ENCODE data around the gene DGCR6. TPM values are rescaled to one million over a fixed set of nuclear protein-coding genes. Genes with fewer than 3 reads are reported as not detected.
"Not testable (repeated sequence)": the region's sequence is repeated elsewhere in the genome, so short reads cannot be mapped to it uniquely, and the experiment has no call there.

The DGCR6 gene
- 10 to 100 TPM; 34.3 to 94.2 (median 79.4) TPM for polyA plus RNA-seq (ENCODE audit: insufficient read length in 10 of 10)
- long read RNA-seq, donor 1, transcript DGCR6-201 (5 exons, 1,214 nt), result major isoform, 107 of 162 reads
- long read RNA-seq, donor 1, transcript DGCR6-208 (2 exons, 1,837 nt), result minor isoform, 28 of 162 reads
- long read RNA-seq, donor 1, partial matches to known transcripts, result 13 of 162 reads
- long read RNA-seq, donor 1, other reads (novel, unspliced or antisense), result 13 of 162 reads
- long read RNA-seq, donor 2, transcript DGCR6-201 (5 exons, 1,214 nt), result major isoform, 99 of 139 reads
- long read RNA-seq, donor 2, transcript DGCR6-208 (2 exons, 1,837 nt), result minor isoform, 12 of 139 reads
- long read RNA-seq, donor 2, partial matches to known transcripts, result 16 of 139 reads
- long read RNA-seq, donor 2, other reads (novel, unspliced or antisense), result 9 of 139 reads
- long read RNA-seq, donor 3, result 0 reads
- long read RNA-seq, donor 4, transcript DGCR6-208 (2 exons, 1,837 nt), result minor isoform, 13 of 86 reads
- long read RNA-seq, donor 4, transcript DGCR6-201 (5 exons, 1,214 nt), result major isoform, 67 of 86 reads
- long read RNA-seq, donor 4, partial matches to known transcripts, result 6 of 86 reads
- long read RNA-seq, donor 4, other reads (novel, unspliced or antisense), result 0 of 86 reads
- long read RNA-seq, donor 5, transcript DGCR6-201 (5 exons, 1,214 nt), result major isoform, 49 of 90 reads
- long read RNA-seq, donor 5, transcript DGCR6-208 (2 exons, 1,837 nt), result minor isoform, 6 of 90 reads
- long read RNA-seq, donor 5, partial matches to known transcripts, result 33 of 90 reads
- long read RNA-seq, donor 5, other reads (novel, unspliced or antisense), result 0 of 90 reads
- long read RNA-seq, donor 6, transcript DGCR6-201 (5 exons, 1,214 nt), result major isoform, 99 of 136 reads
- long read RNA-seq, donor 6, transcript DGCR6-208 (2 exons, 1,837 nt), result minor isoform, 8 of 136 reads
- long read RNA-seq, donor 6, transcript DGCR6-203 (6 exons, 1,199 nt), result minor isoform, 8 of 136 reads
- long read RNA-seq, donor 6, partial matches to known transcripts, result 12 of 136 reads
- long read RNA-seq, donor 6, other reads (novel, unspliced or antisense), result 9 of 136 reads
- long read RNA-seq, donor 7, transcript DGCR6-201 (5 exons, 1,214 nt), result major isoform, 76 of 114 reads
- long read RNA-seq, donor 7, transcript DGCR6-208 (2 exons, 1,837 nt), result minor isoform, 9 of 114 reads
- long read RNA-seq, donor 7, transcript DGCR6-203 (6 exons, 1,199 nt), result minor isoform, 5 of 114 reads
- long read RNA-seq, donor 7, partial matches to known transcripts, result 18 of 114 reads
- long read RNA-seq, donor 7, other reads (novel, unspliced or antisense), result 6 of 114 reads
- long read RNA-seq, donor 8, transcript DGCR6-201 (5 exons, 1,214 nt), result major isoform, 40 of 68 reads
- long read RNA-seq, donor 8, transcript DGCR6-208 (2 exons, 1,837 nt), result minor isoform, 6 of 68 reads
- long read RNA-seq, donor 8, partial matches to known transcripts, result 21 of 68 reads
- long read RNA-seq, donor 8, other reads (novel, unspliced or antisense), result 0 of 68 reads
- long read RNA-seq, donor 9, transcript DGCR6-201 (5 exons, 1,214 nt), result major isoform, 6 of 11 reads
- long read RNA-seq, donor 9, partial matches to known transcripts, result 0 of 11 reads
- long read RNA-seq, donor 9, other reads (novel, unspliced or antisense), result 0 of 11 reads

- DNase-seq, result no peak
Observed at GRCh38 chr22:18905540-18906409, at the start of gene DGCR6. TSS of gene DGCR6 (plus strand) at chr22:18906320. CDS start at chr22:18906375, 55 bp downstream.

GRCh38 chr22:18859314-18859713 lies 46.8 kb upstream of the DGCR6 start:
- not testable (repeated sequence) for DNase-seq

DNA sequence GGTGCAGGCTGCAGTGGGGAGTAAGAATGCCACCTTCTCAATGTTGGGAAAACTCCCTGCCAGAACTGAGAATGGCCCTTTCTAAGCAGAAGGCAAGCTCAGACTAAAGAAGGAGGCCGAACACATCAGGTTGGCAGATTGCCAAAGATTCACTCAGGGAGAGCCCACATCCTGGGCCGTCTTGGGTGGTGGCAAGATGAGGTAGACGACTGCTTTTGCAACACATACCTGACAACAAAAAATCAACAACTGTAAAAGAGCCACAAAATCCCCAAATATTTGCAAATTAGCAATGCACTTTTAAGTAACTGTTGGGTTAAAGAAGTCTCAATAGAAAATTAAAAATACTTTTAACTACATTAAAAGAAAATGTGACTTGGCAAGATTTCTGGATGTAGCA lies 24.9 kb upstream of the DGCR6 start:
- not testable (repeated sequence) for DNase-seq

DNA sequence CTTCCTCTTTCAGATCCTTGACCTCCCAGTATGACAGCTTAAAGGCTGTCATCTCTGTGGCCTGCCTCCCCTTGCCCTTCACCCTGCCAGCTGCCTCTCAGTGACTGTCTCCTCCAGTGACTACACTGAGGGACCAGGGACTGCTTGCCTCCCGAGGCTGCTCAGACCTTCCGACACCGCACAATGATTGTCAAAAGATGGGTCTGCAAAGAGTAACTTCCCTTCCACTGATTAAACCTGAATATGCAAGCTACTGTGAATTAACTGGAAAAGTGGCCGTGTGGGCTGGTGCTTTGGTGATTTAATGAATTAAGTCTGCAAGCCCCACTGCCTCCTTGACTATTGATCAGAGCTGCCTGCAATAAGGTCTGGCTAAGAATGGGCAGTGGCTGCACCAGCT lies 21.7 kb upstream of the DGCR6 start:
- not testable (repeated sequence) for DNase-seq

- DNase-seq, result no peak
Observed at GRCh38 chr22:18888115-18888514, 18.0 kb upstream of the DGCR6 start.

GRCh38 chr22:18890510-18891192 lies 15.5 kb upstream of the DGCR6 start:
- DNase-seq, result not testable (repeated sequence)

DNA sequence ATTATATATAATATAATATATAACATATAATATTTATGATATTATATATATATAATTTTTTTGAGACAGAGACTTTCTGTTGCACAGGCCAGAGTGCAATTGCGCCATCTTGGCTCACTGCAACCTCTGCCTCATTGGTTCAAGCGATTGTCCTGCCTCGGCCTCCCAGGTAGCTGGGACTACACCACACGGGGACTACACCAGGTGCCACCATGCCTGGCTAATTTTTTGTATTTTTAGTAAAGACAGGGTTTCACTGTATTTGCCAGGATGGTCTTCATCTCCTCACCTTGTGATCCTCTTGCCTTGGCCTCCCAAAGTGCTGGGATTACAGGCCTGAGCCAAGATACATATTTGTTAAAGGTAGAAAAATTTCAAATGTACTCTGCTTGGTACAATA lies 12.3 kb upstream of the DGCR6 start:
- DNase-seq, result not testable (repeated sequence)

GRCh38 chr22:18896037-18896657 lies 10.0 kb upstream of the DGCR6 start:
- not testable (repeated sequence) for DNase-seq

DNA sequence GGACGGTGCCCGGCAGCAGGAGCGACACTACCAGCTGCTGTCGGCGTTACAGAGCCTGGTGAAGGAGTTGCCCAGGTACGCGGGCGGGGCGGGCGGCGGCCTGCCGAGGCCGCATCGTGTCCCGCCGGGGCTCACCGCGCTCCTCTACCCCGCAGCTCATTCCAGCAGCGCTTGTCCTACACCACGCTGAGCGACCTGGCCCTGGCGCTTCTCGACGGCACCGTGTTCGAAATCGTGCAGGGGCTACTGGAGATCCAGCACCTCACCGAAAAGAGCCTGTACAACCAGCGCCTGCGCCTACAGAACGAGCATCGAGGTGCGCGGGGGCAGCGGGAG lies 258 bp downstream of the DGCR6 start:
- not testable (repeated sequence) for DNase-seq

DNA sequence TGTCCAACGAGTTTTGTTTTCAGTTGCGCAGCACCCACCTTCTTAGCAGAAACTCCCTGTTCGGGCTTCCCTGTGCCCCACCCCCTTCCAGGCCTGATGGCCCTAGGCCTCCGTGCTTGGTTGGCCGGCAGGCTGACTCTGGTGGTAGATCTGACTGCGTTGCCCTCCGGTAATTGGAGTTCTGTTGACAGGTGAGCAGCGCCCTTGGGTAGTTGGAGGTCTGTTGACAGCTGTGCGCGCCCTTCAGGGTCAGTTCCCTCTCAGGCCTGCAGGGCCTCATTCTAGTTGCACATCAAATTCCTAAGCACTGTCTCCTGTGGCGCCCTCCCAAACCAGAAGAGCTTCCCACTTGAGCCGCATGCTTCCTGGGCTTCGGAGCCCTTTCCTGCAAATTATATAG lies 776 bp downstream of the DGCR6 start:
- DNase-seq, result no peak

- DNase-seq, result no peak
Observed at GRCh38 chr22:18909556-18909955, 3.4 kb downstream of the DGCR6 start.

DNA sequence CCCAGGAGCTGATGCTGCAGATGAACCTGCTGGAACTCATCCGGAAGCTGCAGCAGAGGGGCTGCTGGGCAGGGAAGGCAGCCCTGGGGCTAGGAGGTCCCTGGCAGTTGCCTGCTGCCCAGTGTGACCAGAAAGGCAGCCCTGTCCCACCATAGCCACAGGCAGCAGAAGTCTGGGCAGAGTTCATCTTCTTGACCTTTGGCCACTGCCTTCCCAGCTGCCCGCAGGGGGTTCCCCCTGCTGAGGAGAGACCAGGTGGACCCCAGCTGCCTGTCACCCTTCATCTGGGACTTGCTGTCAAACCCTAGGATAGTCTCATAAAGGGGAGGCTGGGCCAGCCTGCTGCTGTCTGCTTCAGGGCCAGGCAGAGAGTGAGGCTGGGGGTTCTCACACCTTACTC lies 5.4 kb downstream of the DGCR6 start:
- not testable (repeated sequence) for DNase-seq

DNA sequence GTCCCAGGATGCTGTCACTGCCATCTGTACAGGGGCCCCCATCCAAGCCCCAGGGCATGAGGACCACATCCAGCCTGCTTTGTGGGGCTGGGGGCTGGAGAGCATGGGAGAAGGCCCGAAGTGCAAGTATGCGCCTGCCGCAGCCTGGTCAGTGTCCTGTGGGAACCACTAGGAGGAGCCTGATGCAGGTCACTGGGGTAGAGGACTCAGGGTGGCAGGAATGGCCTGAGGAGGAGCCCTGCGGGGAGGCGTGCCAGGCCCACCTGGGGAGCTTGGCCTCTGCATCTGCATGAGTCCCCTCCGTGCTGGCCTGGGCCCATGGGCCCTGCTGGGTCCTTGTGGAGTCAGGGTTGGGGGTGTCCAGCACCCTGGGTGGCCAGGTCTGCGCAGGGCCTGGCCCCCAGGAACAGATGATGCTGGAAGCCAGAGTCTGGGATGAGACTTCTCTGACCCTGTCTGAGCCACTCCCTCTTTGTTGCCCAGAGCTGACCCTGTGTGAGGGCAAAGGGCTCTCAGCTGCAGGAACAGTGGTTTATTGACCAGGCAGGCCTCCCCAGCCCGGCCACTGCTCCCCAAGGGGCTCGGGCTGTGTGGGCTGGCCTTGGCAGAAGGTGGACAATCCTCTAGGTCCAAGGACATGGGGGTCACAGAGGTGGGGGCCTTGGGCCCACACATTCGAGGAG lies 6.3 kb downstream of the DGCR6 start:
- not testable (repeated sequence) for DNase-seq

- DNase-seq, result not testable (repeated sequence)
Observed at GRCh38 chr22:18914558-18914957, 8.4 kb downstream of the DGCR6 start.

- DNase-seq, result not testable (repeated sequence)
Observed at GRCh38 chr22:18915550-18915949, 9.4 kb downstream of the DGCR6 start.

DNA sequence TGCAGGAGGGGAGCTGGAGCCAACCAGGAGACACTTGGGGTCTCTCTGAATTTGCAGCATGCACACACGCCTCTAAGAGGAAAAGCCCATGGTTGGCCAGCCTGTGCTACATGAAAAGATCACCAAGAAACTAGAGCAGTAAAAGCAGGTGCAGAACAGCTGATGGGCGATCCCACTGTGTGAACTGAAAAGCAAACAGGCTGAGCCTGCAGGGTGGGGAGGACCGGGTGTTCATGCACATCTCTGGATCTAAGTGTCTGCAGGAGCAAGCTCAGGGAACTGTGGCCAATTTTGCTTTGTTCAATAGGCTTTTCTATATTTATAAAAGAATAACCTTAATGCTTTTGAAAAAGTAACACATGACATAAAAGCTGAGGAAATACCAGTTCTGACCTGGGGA lies 11.7 kb downstream of the DGCR6 start:
- not testable (repeated sequence) for DNase-seq

DNA sequence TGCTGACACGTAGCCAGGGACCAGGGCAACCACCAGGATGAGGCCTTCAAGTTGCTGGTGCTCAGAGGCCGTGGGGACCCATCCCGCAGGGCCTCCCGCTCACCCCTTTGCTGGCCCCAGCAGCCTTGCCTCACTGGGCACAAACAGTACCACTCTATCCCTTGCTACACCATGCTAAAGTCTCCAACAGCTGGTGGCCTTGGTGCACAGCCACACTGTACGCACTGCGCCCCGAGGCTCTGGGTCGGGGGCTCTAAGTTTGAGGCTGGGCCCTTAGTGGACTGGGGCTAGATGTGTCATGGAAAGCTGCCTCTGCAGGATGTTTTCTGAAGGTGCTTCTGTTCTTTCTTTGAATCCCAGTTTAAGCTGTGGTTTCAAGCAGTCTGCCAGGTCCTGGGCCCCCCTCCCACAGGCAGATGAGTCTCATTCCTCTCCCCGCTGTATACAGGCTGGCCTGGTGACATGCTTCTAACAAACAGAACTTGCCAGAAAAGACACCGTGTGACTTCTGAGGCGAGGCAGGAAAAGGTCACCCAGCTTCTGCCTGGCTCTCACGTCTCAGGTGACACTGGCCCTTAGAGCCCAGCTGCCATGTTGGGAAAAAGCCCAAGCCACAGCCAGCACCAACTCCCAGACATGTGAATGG lies 14.3 kb downstream of the DGCR6 start:
- not testable (repeated sequence) for DNase-seq
